ENCODE measurements around the gene GPR137B. TPM values are rescaled to one million over a fixed set of nuclear protein-coding genes. Genes with fewer than 3 reads are reported as not detected.
"Not testable (repeated sequence)": the region's sequence is repeated elsewhere in the genome, so short reads cannot be mapped to it uniquely, and the experiment has no call there.

GPR137B gene
- total RNA-seq (2014; rRNA removed; shearing (Covaris generic); ENCODE audit: low replicate concordance), result 10.5 and 26.8 TPM in 2 replicates

DNA sequence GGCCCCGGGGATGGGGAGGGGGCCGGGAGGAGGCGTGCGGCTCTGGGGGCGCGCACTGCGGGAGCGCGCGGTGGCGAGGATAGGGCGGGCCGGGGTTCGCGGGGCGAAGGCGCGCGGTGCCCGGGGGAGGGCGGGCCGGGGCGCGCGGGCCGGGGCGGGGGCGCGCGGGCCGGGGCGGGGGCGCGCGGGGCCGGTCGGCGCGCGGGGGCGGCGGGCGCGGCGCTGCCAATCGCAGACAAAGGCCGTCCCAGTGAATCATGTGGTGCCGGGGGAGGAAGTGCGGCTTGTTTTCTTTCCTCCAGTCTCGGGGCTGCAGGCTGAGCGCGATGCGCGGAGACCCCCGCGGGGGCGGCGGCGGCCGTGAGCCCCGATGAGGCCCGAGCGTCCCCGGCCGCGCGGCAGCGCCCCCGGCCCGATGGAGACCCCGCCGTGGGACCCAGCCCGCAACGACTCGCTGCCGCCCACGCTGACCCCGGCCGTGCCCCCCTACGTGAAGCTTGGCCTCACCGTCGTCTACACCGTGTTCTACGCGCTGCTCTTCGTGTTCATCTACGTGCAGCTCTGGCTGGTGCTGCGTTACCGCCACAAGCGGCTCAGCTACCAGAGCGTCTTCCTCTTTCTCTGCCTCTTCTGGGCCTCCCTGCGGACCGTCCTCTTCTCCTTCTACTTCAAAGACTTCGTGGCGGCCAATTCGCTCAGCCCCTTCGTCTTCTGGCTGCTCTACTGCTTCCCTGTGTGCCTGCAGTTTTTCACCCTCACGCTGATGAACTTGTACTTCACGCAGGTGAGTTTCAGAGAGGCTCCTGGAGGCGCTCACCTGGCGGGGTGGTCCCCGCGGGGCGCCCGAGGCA lies at the start of gene GPR137B:
Gene GPR137B, plus strand, starts transcription at position 287 of the 851 bp plus-strand sequence. Its CDS starts 84 bp downstream, at position 371.
- DNase-seq, result peak; percentile 85
- Histone ChIP-seq H3K9me2 (replicated peaks; ENCODE audit: insufficient read depth, low read length) (no peaks in the 10 kb centered on the region), H3K27ac (ENCODE audit: low read length) (peak within 1 kb of the TSS; percentile 93), H2AFZ (ENCODE audit: low read length) (peak within 1 kb of the TSS; percentile 89), H3K36me3 (ENCODE audit: insufficient read depth, low read length) (peaks cover 3% of the 10 kb centered on the region; the same call in 1 of the 2 replicates), H3K27me3 (ENCODE audit: low read length) (no peaks in the 10 kb centered on the region), H3K4me1 (ENCODE audit: low read length) (peaks cover 51% of the 10 kb centered on the region), H4K20me1 (ENCODE audit: insufficient read depth, low read depth, low read length) (peaks cover 18% of the 10 kb centered on the region), H3K4me3 (ENCODE audit: low read length) (peak within 1 kb of the TSS; percentile 88), H3K79me2 (ENCODE audit: low read length) (no peaks in the 10 kb centered on the region), H3K4me2 (ENCODE audit: low read depth, low read length, poor library complexity, severe bottlenecking) (peak within 1 kb of the TSS; percentile 99), H3K9ac (ENCODE audit: low read length) (peak within 1 kb of the TSS; percentile 79), H3K9me3 (ENCODE audit: low read length) (no peaks in the 10 kb centered on the region)

DNA sequence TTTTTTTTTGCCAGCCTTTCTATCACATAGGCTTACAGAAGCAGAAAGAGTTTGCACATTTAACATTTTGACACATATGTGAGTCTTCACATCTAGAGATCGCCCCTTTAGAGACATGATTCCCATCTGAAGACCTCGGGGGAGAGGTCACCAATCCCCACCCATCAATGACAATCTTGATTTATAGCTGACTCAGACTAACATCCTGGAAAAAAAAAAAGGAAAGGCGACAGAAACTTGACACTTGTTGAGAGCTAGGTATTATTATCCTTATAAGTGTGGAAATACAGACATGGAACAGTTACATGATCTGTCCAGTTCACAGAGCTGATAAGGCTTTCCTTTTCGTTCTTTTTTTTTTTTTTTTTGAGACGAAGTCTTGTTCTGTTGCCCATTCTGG lies 49.4 kb upstream of the GPR137B start:
- no peaks in the 10 kb centered on the region for H3K9me2 ChIP-seq (replicated peaks; ENCODE audit: insufficient read depth, low read length)
- H3K27ac ChIP-seq (ENCODE audit: low read length), result no peak overlapping the region
- no peak overlapping the region for H3K9ac ChIP-seq (ENCODE audit: low read length)
- DNase-seq, result no peak
- no peaks in the 10 kb centered on the region for H3K4me1 ChIP-seq (ENCODE audit: low read length)
- no peak overlapping the region for H3K4me2 ChIP-seq (ENCODE audit: low read depth, low read length, poor library complexity, severe bottlenecking)
- peaks cover 5% of the 10 kb centered on the region; the same call in 1 of the 2 replicates for H3K9me3 ChIP-seq (ENCODE audit: low read length)
- no peaks in the 10 kb centered on the region for H3K36me3 ChIP-seq (ENCODE audit: insufficient read depth, low read length)
- H3K4me3 ChIP-seq (ENCODE audit: low read length), result no peak overlapping the region
- H2AFZ ChIP-seq (ENCODE audit: low read length), result no peak overlapping the region
- H3K27me3 ChIP-seq (ENCODE audit: low read length), result no peaks in the 10 kb centered on the region; the same call in 1 of the 2 replicates
- H3K79me2 ChIP-seq (ENCODE audit: low read length), result no peaks in the 10 kb centered on the region
- H4K20me1 ChIP-seq (ENCODE audit: insufficient read depth, low read depth, low read length), result no peaks in the 10 kb centered on the region

DNA sequence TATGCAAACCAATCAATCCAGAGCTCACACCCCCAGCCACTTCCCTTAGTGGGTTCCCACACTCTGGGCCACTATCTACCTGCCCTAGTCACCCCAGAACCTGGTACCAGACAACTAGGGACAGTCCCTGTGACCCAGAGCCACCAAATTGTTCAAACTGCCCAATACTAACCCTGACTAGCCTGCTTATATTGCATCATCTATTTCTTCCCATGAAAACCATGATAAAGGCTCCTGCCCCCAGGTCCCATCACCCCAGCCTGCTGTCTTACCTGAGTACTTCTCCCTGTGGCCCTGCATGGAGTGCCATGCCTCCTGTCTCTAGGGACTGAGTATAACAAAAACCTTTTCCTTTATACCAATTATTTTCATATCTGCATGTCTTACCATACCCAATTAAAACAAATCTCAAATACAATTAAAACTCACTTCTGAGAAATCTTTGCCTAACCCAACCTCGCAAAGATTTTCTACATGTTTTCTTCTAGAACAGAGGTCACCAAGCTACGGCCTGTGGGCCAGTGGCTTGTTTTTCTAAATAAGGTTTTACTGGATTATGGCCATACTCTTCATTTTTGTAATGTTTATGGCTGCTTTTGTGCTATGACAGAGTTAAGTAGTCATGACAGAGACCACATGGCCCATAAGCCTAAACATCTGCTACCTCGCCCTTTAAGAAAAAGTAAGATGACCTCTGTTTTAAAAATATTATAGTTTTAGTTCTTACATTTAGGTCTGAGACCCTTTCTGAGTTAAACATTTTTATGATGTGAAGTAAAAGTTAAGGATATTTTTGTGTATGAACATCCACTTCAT lies 46.4 kb upstream of the GPR137B start:
- Histone ChIP-seq H3K9ac (ENCODE audit: low read length) (no peak overlapping the region), H3K9me2 (replicated peaks; ENCODE audit: insufficient read depth, low read length) (no peaks in the 10 kb centered on the region), H4K20me1 (ENCODE audit: insufficient read depth, low read depth, low read length) (no peaks in the 10 kb centered on the region), H3K27ac (ENCODE audit: low read length) (no peak overlapping the region), H3K27me3 (ENCODE audit: low read length) (peaks cover 2% of the 10 kb centered on the region; the same call in 1 of the 2 replicates), H3K4me3 (ENCODE audit: low read length) (no peak overlapping the region), H2AFZ (ENCODE audit: low read length) (no peak overlapping the region), H3K79me2 (ENCODE audit: low read length) (no peaks in the 10 kb centered on the region), H3K4me2 (ENCODE audit: low read depth, low read length, poor library complexity, severe bottlenecking) (no peak overlapping the region), H3K4me1 (ENCODE audit: low read length) (no peaks in the 10 kb centered on the region), H3K9me3 (ENCODE audit: low read length) (peaks cover 5% of the 10 kb centered on the region; the same call in 1 of the 2 replicates), H3K36me3 (ENCODE audit: insufficient read depth, low read length) (no peaks in the 10 kb centered on the region)
- DNase-seq, result no peak

GRCh38 chr1:236096660-236097482 lies 45.5 kb upstream of the GPR137B start:
- H3K36me3 ChIP-seq (ENCODE audit: insufficient read depth, low read length); H3K9me3 ChIP-seq (ENCODE audit: low read length); H3K4me1 ChIP-seq (ENCODE audit: low read length); H3K79me2 ChIP-seq (ENCODE audit: low read length); H3K9me2 ChIP-seq (replicated peaks; ENCODE audit: insufficient read depth, low read length); H3K9ac ChIP-seq (ENCODE audit: low read length); H3K4me2 ChIP-seq (ENCODE audit: low read depth, low read length, poor library complexity, severe bottlenecking); H3K4me3 ChIP-seq (ENCODE audit: low read length); H2AFZ ChIP-seq (ENCODE audit: low read length); H3K27ac ChIP-seq (ENCODE audit: low read length); DNase-seq; H3K27me3 ChIP-seq (ENCODE audit: low read length); H4K20me1 ChIP-seq (ENCODE audit: insufficient read depth, low read depth, low read length): not testable (repeated sequence)

GRCh38 chr1:236098267-236098666 lies 44.1 kb upstream of the GPR137B start:
- H3K36me3 ChIP-seq (ENCODE audit: insufficient read depth, low read length), result no peaks in the 10 kb centered on the region
- no peak overlapping the region for H3K4me2 ChIP-seq (ENCODE audit: low read depth, low read length, poor library complexity, severe bottlenecking)
- no peak overlapping the region for H3K9ac ChIP-seq (ENCODE audit: low read length)
- H2AFZ ChIP-seq (ENCODE audit: low read length), result no peak overlapping the region
- DNase-seq, result no peak
- no peaks in the 10 kb centered on the region for H4K20me1 ChIP-seq (ENCODE audit: insufficient read depth, low read depth, low read length)
- H3K27ac ChIP-seq (ENCODE audit: low read length), result no peak overlapping the region
- peaks cover 5% of the 10 kb centered on the region; the same call in 1 of the 2 replicates for H3K9me3 ChIP-seq (ENCODE audit: low read length)
- no peaks in the 10 kb centered on the region for H3K4me1 ChIP-seq (ENCODE audit: low read length)
- no peak overlapping the region for H3K4me3 ChIP-seq (ENCODE audit: low read length)
- peaks cover 2% of the 10 kb centered on the region; the same call in 1 of the 2 replicates for H3K27me3 ChIP-seq (ENCODE audit: low read length)
- H3K9me2 ChIP-seq (replicated peaks; ENCODE audit: insufficient read depth, low read length), result no peaks in the 10 kb centered on the region
- no peaks in the 10 kb centered on the region for H3K79me2 ChIP-seq (ENCODE audit: low read length)

DNA sequence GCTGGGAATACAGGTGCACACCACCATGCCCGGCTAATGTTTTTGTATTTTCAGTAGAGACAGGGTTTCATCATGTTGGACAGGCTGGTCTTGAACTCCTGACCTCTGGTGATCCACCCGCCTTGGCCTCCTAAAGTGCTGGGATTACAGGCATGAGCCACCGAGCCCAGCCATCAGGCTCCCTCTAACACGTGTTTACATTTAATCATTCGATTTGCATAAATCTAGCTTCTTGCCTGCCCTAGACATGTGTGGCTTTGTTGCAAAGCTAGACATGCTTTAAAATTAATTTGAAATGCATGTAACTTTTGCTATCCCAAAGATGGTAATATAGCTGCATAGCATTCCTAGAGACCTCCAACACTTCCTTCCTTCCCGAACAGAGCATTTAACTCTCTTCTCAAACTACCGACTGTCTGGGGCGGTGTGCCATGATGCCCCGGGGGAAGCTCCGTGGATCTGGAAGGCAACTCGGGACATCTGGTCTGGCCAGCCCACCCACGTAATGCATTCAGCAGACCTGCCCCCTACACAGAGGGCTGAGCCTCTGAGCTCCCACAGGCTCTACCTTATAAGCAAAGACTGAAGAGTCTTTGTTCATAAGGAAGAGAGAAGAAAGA lies 42.9 kb upstream of the GPR137B start:
- H3K9me3 ChIP-seq (ENCODE audit: low read length), result peaks cover 5% of the 10 kb centered on the region; the same call in 1 of the 2 replicates
- no peaks in the 10 kb centered on the region for H3K9me2 ChIP-seq (replicated peaks; ENCODE audit: insufficient read depth, low read length)
- H3K36me3 ChIP-seq (ENCODE audit: insufficient read depth, low read length), result no peaks in the 10 kb centered on the region
- H3K9ac ChIP-seq (ENCODE audit: low read length), result no peak overlapping the region
- no peak for DNase-seq
- peaks cover 2% of the 10 kb centered on the region; the same call in 1 of the 2 replicates for H3K27me3 ChIP-seq (ENCODE audit: low read length)
- no peak overlapping the region for H3K27ac ChIP-seq (ENCODE audit: low read length)
- H2AFZ ChIP-seq (ENCODE audit: low read length), result no peak overlapping the region
- no peak overlapping the region for H3K4me3 ChIP-seq (ENCODE audit: low read length)
- H3K4me2 ChIP-seq (ENCODE audit: low read depth, low read length, poor library complexity, severe bottlenecking), result no peak overlapping the region
- H3K4me1 ChIP-seq (ENCODE audit: low read length), result no peaks in the 10 kb centered on the region
- H3K79me2 ChIP-seq (ENCODE audit: low read length), result no peaks in the 10 kb centered on the region
- no peaks in the 10 kb centered on the region for H4K20me1 ChIP-seq (ENCODE audit: insufficient read depth, low read depth, low read length)

- H3K9me2 ChIP-seq (replicated peaks; ENCODE audit: insufficient read depth, low read length), result no peaks in the 10 kb centered on the region
- no peak overlapping the region for H3K27ac ChIP-seq (ENCODE audit: low read length)
- DNase-seq, result no peak
- H3K9ac ChIP-seq (ENCODE audit: low read length), result no peak overlapping the region
- peaks cover 5% of the 10 kb centered on the region; the same call in 1 of the 2 replicates for H3K9me3 ChIP-seq (ENCODE audit: low read length)
- no peak overlapping the region for H2AFZ ChIP-seq (ENCODE audit: low read length)
- no peaks in the 10 kb centered on the region for H3K79me2 ChIP-seq (ENCODE audit: low read length)
- H3K4me1 ChIP-seq (ENCODE audit: low read length), result no peaks in the 10 kb centered on the region
- H3K4me2 ChIP-seq (ENCODE audit: low read depth, low read length, poor library complexity, severe bottlenecking), result no peak overlapping the region
- no peak overlapping the region for H3K4me3 ChIP-seq (ENCODE audit: low read length)
- peaks cover 2% of the 10 kb centered on the region; the same call in 1 of the 2 replicates for H3K27me3 ChIP-seq (ENCODE audit: low read length)
- no peaks in the 10 kb centered on the region for H3K36me3 ChIP-seq (ENCODE audit: insufficient read depth, low read length)
- H4K20me1 ChIP-seq (ENCODE audit: insufficient read depth, low read depth, low read length), result no peaks in the 10 kb centered on the region
These were observed 41.5 kb upstream of the GPR137B start for GRCh38 chr1:236100799-236101198.

Data from Karpas-422 (cell line).